HepG2 (cell line): ENCODE data around the gene HMGCLL1. TPM values are rescaled to one million over a fixed set of nuclear protein-coding genes. Genes with fewer than 3 reads are reported as not detected.

Source experiments
- ATAC-seq: fragments of 200-7000 bp; cut with Tn5 transposase; 3 replicates; pipeline ENCODE4 v1.9.1; 2020; ENCODE audit warnings: mild to moderate bottlenecking, moderate library complexity
- BruUV-seq: library from RNA; stranded (reverse); fragments of 400-500 nt; replicated peaks from 2 replicates; lab custom pipeline; 2021; lab: Mats Ljungman, UMichigan
- CTCF ChIA-PET: fragments of 300-600 bp; formaldehyde crosslinking; extraction: SDS; loops from one replicate; lab custom pipeline; 2021; ENCODE audit warnings: low total read pairs, inconsistent platforms, low intra/inter-chr PET ratio; lab: Yijun Ruan, JAX
- POLR2A ChIA-PET: fragments of 350-600 bp; sonication (Branson Sonifier 250); formaldehyde crosslinking; loops from one replicate; lab custom pipeline; 2020; ENCODE audit warnings: antibody characterized with exemption, inconsistent platforms; lab: Yijun Ruan, JAX
- DNase-seq: peaks from one replicate; pipeline ENCODE4 v3.0.0-alpha.2; 2015; ENCODE audit warnings: low spot score
- FAIRE-seq: peaks from 3 replicates; lab custom pipeline; 2011; peaks lifted over from hg19 to GRCh38; lab: Jason Lieb, UNC
- H2AFZ ChIP-seq: one replicate; pipeline ENCODE4 v1.6.1; 2011; ENCODE audit warnings: low read length, inconsistent platforms
- H3K27ac ChIP-seq: fragments of 300-600 bp; 3 replicates; pipeline ENCODE4 v1.8.0; 2011; ENCODE audit warnings: mixed run types, mild to moderate bottlenecking, mixed read lengths, low read length, inconsistent platforms; ENCODE audit not compliant: insufficient read depth; ENCODE audit errors: extremely low read length
- H3K27me3 ChIP-seq, 2 experiments: fragments of 200-600 bp in 1 of 2; 2 replicates in 1 of 2; 3 replicates in 1 of 2; pipeline versions ENCODE4 v1.6.0 to v1.8.0; 2011; ENCODE audit warnings: low read length in 2 of 2, mild to moderate bottlenecking in 2 of 2, moderate library complexity in 2 of 2, inconsistent platforms in 1 of 2; ENCODE audit not compliant: insufficient read depth in 2 of 2, control insufficient read depth in 1 of 2
- H3K36me3 ChIP-seq, 2 experiments: fragments of 200-600 bp in 1 of 2; replicated peaks in 1 of 2; 2 replicates in 1 of 2; 3 replicates in 1 of 2; pipeline versions ENCODE4 v1.5.1 to v1.8.0; 2011; ENCODE audit warnings: low read length in 2 of 2, inconsistent platforms in 1 of 2; ENCODE audit not compliant: insufficient read depth in 2 of 2, control insufficient read depth in 1 of 2
- H3K4me1 ChIP-seq: 2 replicates; pipeline ENCODE4 v1.5.1; 2012; ENCODE audit warnings: low read length, inconsistent platforms; ENCODE audit not compliant: insufficient read depth
- H3K4me2 ChIP-seq: 2 replicates; pipeline ENCODE4 v1.6.0; 2011; ENCODE audit warnings: low read depth, low read length, inconsistent platforms
- H3K4me3 ChIP-seq, 3 experiments: fragments of 200-600 bp in 1 of 3; sonication (generic), shearing (Covaris generic) in 1 of 3; replicated peaks in 1 of 3; 2 replicates each; pipeline ENCODE4 v1.5.1; 2011 to 2016; ENCODE audit warnings: low read length in 3 of 3, inconsistent platforms in 2 of 3, low read depth in 2 of 3, mild to moderate bottlenecking in 2 of 3, control low read depth in 1 of 3, mixed read lengths in 1 of 3; ENCODE audit not compliant: insufficient read depth in 1 of 3
- H3K79me2 ChIP-seq: one replicate; pipeline ENCODE4 v1.6.1; 2011; ENCODE audit warnings: low read length, inconsistent platforms; ENCODE audit not compliant: insufficient read depth
- H3K9ac ChIP-seq: 2 replicates; pipeline ENCODE4 v1.6.0; 2011; ENCODE audit warnings: mild to moderate bottlenecking, low read depth, low read length, inconsistent platforms; ENCODE audit not compliant: insufficient read depth
- H3K9me3 ChIP-seq: 2 replicates; pipeline ENCODE4 v1.5.1; 2012; ENCODE audit warnings: mild to moderate bottlenecking, low read length
- H4K20me1 ChIP-seq: 2 replicates; pipeline ENCODE4 v1.6.0; 2011; ENCODE audit warnings: inconsistent platforms, mild to moderate bottlenecking, low read length, moderate library complexity; ENCODE audit not compliant: insufficient read depth
- ARHGAP35 ChIP-seq: sonication (generic); formaldehyde crosslinking; IDR thresholded peaks from 2 replicates; pipeline ENCODE4 v1.9.0; 2022; ENCODE audit warnings: mild to moderate bottlenecking, inconsistent platforms, moderate library complexity, missing genetic modification reagents, borderline replicate concordance
- CTCF ChIP-seq: sonication (generic); formaldehyde crosslinking; IDR thresholded peaks from 2 replicates; pipeline ENCODE4 v1.5.0; 2020; ENCODE audit warnings: mild to moderate bottlenecking, missing genetic modification reagents, moderate library complexity
- HIVEP1 ChIP-seq: sonication (generic); formaldehyde crosslinking; IDR thresholded peaks from 2 replicates; pipeline ENCODE4 v1.4.0; 2020; ENCODE audit warnings: mild to moderate bottlenecking, missing genetic modification reagents
- MLXIP ChIP-seq: sonication (generic); formaldehyde crosslinking; IDR thresholded peaks from 2 replicates; pipeline ENCODE4 v1.9.0; 2021; ENCODE audit warnings: missing genetic modification reagents, borderline replicate concordance
- RAD51 ChIP-seq: fragments of 450-650 bp; IDR thresholded peaks from 2 replicates; pipeline ENCODE4 v1.6.1; 2016; ENCODE audit warnings: borderline replicate concordance
- WGBS: methylation state at CpG from one replicate; pipeline ENCODE4 v1.1.6; 2017; ENCODE audit warnings: low lambda C conversion rate; 5-methylcytosine and 5-hydroxymethylcytosine counted together
- in situ Hi-C: cut with HindIII; loops from 2 replicates; pipeline ENCODE4 v1.10.0; 2017; ENCODE audit warnings: low pct_unique_long_range_greater_than_20kb; ENCODE audit not compliant: extremely low pct_ligation_motif_present
- intact Hi-C: fragments of 100-400 bp; cut with micrococcal nuclease; formaldehyde crosslinking; loops from one replicate; pipeline ENCODE4 v1.10.0; 2022; ENCODE audit not compliant: unreplicated experiment
- polyA plus RNA-seq, 8 experiments: library from polyadenylated mRNA; depleted of rRNA in 3 of 8; stranded (reverse) in 7 of 8; unstranded in 1 of 8; fragments of >200 nt; fragmentation: Illumina TruSeq in 4 of 8; extraction: Trizol in 4 of 8; gene quantifications; 2 replicates each; pipeline versions ENCODE4 v1.2.1 to v1.2.3, GENCODE V29; 2011 to 2016; ENCODE audit warnings: low read depth in 4 of 8, missing spikeins in 1 of 8, mixed read lengths in 1 of 8; ENCODE audit not compliant: insufficient read depth in 1 of 8
- total RNA-seq, 5 experiments: library from RNA; depleted of rRNA; stranded (reverse); fragments of >200 nt; fragmentation: Illumina TruSeq; extraction: Trizol; gene quantifications; 2 replicates each; pipeline ENCODE4 v1.2.3, GENCODE V29; 2016; ENCODE audit warnings: low read depth in 1 of 5

Gene HMGCLL1
- total and polyA plus RNA-seq, 2 of the 13 experiments (the other 11 are each of a cell fraction or from before 2014, with no cell fraction given) = not detected

- DNase-seq = no peak
- H3K27ac ChIP-seq = no peak overlapping the region
- no peaks in the 10 kb centered on the region for H3K4me1 ChIP-seq
- H3K36me3 ChIP-seq = no peaks in the 10 kb centered on the region
- no peak overlapping the region for H3K4me3 ChIP-seq
- ATAC-seq = peak; percentile 79
- WGBS = 4% methylated on average over 1 of the region's 1 CpG
- no TSS peak for BruUV-seq
- no peak overlapping the region for H2AFZ ChIP-seq
- ChIA-PET POLR2A (no interaction called here), CTCF (no interaction called here)
- no peak for FAIRE-seq
- H3K9me3 ChIP-seq = no peaks in the 10 kb centered on the region
- intact Hi-C loops = no loop called here
- no peaks in the 10 kb centered on the region for H3K27me3 ChIP-seq
- no peaks in the 10 kb centered on the region for H3K79me2 ChIP-seq
- TF ChIP-seq RAD51 (no peak), MLXIP (CRISPR knock-in tag) (no peak), ARHGAP35 (CRISPR knock-in tag) (no peak), CTCF (CRISPR knock-in tag) (0 out of 2 replicates have a peak, but pooled peaks have one; percentile 12), HIVEP1 (no peak)
- no peaks in the 10 kb centered on the region for H4K20me1 ChIP-seq
- in situ Hi-C loops = no loop called here
- H3K9ac ChIP-seq = no peak overlapping the region
- no peak overlapping the region for H3K4me2 ChIP-seq
Measured at GRCh38 chr6:55512904-55513303, 66.1 kb downstream of the HMGCLL1 start.
